NB4 (cell line): ENCODE measurements around the gene GIMAP1.

Source experiments
- POLR2A ChIP-seq: IDR thresholded peaks from 2 replicates; pipeline ENCODE4 v1.6.1; 2011; ENCODE audit warnings: mild to moderate bottlenecking; ENCODE audit not compliant: insufficient read length; ENCODE audit errors: extremely low read depth
- TF ChIP-seq, protein P1 (sequence below): IDR thresholded peaks from one replicate; pipeline ENCODE4 v1.5.1; 2012; ENCODE audit warnings: low read depth, low read length

DNA sequence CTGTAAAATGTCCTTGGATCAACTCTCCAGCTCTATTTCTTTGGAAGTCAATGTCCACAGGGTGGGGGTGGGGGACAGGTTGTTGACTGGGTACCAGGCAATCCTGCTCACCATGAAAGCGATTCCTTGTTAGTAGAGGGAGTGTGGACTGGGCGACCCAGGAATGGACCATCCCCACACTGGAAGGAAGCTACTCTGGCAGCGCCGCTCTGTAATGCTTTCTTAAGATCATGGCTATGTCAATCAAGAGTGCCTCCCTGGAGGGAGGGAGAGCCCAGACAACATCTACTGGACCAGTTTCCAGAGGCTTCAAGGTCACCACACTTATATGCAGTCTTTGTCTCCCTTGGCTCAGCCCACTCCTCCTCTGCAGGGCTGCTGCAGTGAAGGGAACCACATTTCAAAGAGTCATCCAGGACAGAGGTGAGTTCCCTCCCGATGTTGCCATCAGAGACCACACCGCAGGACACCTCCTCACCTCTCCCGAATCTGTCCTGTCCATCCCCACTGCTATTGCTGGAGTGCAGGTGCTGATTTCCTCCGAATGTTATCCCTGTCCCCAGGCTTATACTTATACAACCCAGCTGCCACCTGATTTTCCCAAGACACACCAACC, 27.7 kb downstream of the GIMAP1 start:
- TF ChIP-seq, protein P1, sequence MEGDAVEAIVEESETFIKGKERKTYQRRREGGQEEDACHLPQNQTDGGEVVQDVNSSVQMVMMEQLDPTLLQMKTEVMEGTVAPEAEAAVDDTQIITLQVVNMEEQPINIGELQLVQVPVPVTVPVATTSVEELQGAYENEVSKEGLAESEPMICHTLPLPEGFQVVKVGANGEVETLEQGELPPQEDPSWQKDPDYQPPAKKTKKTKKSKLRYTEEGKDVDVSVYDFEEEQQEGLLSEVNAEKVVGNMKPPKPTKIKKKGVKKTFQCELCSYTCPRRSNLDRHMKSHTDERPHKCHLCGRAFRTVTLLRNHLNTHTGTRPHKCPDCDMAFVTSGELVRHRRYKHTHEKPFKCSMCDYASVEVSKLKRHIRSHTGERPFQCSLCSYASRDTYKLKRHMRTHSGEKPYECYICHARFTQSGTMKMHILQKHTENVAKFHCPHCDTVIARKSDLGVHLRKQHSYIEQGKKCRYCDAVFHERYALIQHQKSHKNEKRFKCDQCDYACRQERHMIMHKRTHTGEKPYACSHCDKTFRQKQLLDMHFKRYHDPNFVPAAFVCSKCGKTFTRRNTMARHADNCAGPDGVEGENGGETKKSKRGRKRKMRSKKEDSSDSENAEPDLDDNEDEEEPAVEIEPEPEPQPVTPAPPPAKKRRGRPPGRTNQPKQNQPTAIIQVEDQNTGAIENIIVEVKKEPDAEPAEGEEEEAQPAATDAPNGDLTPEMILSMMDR: no peak
- no peak for TF ChIP-seq POLR2A
